Mesothelial cell of epicardium (in vitro differentiated cells): Measurements from ENCODE around the gene USP46. TPM values are rescaled to one million over a fixed set of nuclear protein-coding genes. Genes with fewer than 3 reads are reported as not detected.

Source experiments
- DNase-seq, 2 experiments: peaks; one replicate each; pipeline ENCODE4 v3.0.0; 2021; ENCODE audit warnings: low spot score in 2 of 2; ENCODE audit not compliant: unreplicated experiment in 2 of 2
- H3K27ac Mint-ChIP-seq: 2 replicates; pipeline ENCODE4 v1.8.0; 2021; ENCODE audit warnings: mixed read lengths
- H3K27me3 Mint-ChIP-seq: 2 replicates; pipeline ENCODE4 v1.8.0; 2021; ENCODE audit warnings: low read depth, mixed read lengths
- H3K36me3 Mint-ChIP-seq: 2 replicates; pipeline ENCODE4 v1.8.0; 2021; ENCODE audit warnings: mixed read lengths
- H3K4me1 Mint-ChIP-seq: 2 replicates; pipeline ENCODE4 v1.8.0; 2021; ENCODE audit warnings: mixed read lengths
- H3K4me3 Mint-ChIP-seq: 2 replicates; pipeline ENCODE4 v1.8.0; 2021; ENCODE audit warnings: mild to moderate bottlenecking, moderate library complexity, mixed read lengths
- H3K9me3 Mint-ChIP-seq: 2 replicates; pipeline ENCODE4 v1.8.0; 2021; ENCODE audit warnings: mixed read lengths
- total RNA-seq: library from RNA; stranded (reverse); gene quantifications from 3 replicates; pipeline ENCODE4 v1.2.1, GENCODE V29; 2021
- TF ChIP-seq, protein P1 (sequence below): fragments of 200-600 bp; sonication (generic); IDR thresholded peaks from one replicate; pipeline ENCODE4 v1.5.0; 2021; ENCODE audit warnings: antibody characterized with exemption; ENCODE audit not compliant: unreplicated experiment

USP46 gene
- total RNA-seq, 1 donor from 2014 or later: 39.2 TPM

DNA sequence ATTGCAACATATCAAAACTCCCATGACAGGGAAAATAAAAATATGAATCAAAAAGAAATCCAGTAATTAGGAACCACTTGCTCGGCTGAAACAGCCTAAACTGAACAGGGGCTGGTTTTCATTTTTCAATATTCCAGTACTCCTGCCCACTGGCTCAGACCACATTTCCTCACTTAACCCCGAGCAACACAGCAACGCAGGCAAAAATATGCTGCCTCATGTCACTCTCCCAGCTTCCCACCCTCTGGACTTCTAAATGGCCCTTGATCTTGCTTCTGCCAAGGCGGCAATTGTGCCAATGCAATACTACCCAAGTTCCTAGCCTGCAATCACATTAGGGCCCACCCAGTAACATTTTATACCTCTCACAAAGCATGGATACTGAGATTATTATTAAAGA, 30.6 kb downstream of the USP46 start:
- Mint-ChIP-seq H3K27me3 (no peaks in the 10 kb centered on the region), H3K4me3 (no peak overlapping the region), H3K9me3 (no peaks in the 10 kb centered on the region), H3K4me1 (peaks cover 4% of the 10 kb centered on the region), H3K27ac (no peak overlapping the region), H3K36me3 (peaks cover 27% of the 10 kb centered on the region)
- TF ChIP-seq, protein P1, sequence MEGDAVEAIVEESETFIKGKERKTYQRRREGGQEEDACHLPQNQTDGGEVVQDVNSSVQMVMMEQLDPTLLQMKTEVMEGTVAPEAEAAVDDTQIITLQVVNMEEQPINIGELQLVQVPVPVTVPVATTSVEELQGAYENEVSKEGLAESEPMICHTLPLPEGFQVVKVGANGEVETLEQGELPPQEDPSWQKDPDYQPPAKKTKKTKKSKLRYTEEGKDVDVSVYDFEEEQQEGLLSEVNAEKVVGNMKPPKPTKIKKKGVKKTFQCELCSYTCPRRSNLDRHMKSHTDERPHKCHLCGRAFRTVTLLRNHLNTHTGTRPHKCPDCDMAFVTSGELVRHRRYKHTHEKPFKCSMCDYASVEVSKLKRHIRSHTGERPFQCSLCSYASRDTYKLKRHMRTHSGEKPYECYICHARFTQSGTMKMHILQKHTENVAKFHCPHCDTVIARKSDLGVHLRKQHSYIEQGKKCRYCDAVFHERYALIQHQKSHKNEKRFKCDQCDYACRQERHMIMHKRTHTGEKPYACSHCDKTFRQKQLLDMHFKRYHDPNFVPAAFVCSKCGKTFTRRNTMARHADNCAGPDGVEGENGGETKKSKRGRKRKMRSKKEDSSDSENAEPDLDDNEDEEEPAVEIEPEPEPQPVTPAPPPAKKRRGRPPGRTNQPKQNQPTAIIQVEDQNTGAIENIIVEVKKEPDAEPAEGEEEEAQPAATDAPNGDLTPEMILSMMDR: no peak
- DNase-seq: no peak

- Mint-ChIP-seq H3K27ac (no peak overlapping the region), H3K4me3 (no peak overlapping the region), H3K4me1 (peaks cover under 1% of the 10 kb centered on the region), H3K27me3 (no peaks in the 10 kb centered on the region), H3K36me3 (peaks cover 29% of the 10 kb centered on the region), H3K9me3 (no peaks in the 10 kb centered on the region)
- no peak for DNase-seq
- TF ChIP-seq, protein P1: no peak
Observed at GRCh38 chr4:52627876-52628275, 31.2 kb downstream of the USP46 start.

DNA sequence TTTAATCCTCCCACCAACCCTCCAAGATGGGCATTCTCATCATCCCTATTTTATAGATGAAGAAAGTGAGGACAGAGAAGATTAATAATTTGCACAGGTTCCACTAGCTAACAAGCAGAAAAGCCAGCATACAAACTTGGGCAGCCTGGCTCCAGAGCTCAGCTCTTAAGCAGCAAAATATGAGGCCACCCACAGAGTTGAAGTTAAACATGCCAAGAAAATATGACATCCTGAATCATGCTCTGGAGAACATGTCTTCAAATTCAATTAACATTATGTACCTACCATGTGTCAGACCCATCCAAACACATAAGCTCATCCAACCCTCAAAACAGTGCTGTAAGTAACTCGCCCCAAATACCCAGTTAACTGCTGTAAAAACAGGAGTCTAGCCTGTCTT, 33.9 kb downstream of the USP46 start:
- Mint-ChIP-seq H3K4me3 (no peak overlapping the region), H3K27ac (no peak overlapping the region), H3K4me1 (no peaks in the 10 kb centered on the region), H3K9me3 (no peaks in the 10 kb centered on the region), H3K27me3 (no peaks in the 10 kb centered on the region), H3K36me3 (peaks cover 46% of the 10 kb centered on the region)
- no peak for DNase-seq
- TF ChIP-seq, protein P1: no peak

GRCh38 chr4:52622564-52622963, 36.5 kb downstream of the USP46 start:
- peaks cover 17% of the 10 kb centered on the region for H3K4me1 Mint-ChIP-seq
- H3K4me3 Mint-ChIP-seq: no peak overlapping the region
- TF ChIP-seq, protein P1: no peak
- no peaks in the 10 kb centered on the region for H3K9me3 Mint-ChIP-seq
- peaks cover 42% of the 10 kb centered on the region for H3K36me3 Mint-ChIP-seq
- no peak overlapping the region for H3K27ac Mint-ChIP-seq
- no peaks in the 10 kb centered on the region for H3K27me3 Mint-ChIP-seq
- DNase-seq: no peak

DNA sequence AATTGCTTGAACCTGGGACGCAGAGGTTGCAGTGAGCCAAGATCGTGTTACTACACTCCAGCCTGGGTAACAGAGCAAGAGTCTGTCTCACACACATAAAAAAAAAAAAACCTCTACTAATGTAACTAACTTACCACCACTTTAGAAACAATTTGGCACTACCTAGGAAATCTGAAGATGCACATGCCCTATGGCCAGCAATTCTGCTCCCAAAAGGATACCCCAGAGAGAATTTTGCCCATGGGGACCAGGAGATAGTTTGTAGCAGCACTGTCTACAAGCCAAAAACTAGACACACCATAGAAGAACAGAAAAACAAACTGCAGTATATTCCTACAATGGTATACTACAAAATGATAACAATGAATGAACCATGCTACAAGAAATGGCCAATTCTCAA, 37.5 kb downstream of the USP46 start:
- Mint-ChIP-seq H3K27ac (no peak overlapping the region), H3K27me3 (no peaks in the 10 kb centered on the region), H3K9me3 (no peaks in the 10 kb centered on the region), H3K36me3 (peaks cover 40% of the 10 kb centered on the region), H3K4me3 (no peak overlapping the region), H3K4me1 (peaks cover 21% of the 10 kb centered on the region)
- no peak for DNase-seq
- TF ChIP-seq, protein P1: no peak

DNA sequence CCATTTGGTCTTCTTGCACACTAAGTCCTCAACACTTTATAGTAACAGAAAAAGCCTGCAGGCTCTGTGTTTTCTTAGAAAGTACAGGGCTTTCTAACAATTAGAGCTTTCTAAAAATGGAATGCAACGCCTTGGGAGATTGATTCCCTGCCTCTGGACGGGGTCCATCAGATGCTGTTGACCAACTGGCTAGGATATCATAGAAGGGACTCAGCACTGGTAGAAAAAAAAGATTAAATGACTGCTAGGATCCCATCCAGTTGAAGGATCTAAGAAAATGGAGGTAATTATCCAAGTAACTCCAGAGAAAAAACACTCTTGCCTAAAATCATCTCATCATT, 39.5 kb downstream of the USP46 start:
- Mint-ChIP-seq H3K36me3 (peaks cover 33% of the 10 kb centered on the region), H3K4me1 (peaks cover 29% of the 10 kb centered on the region), H3K27me3 (no peaks in the 10 kb centered on the region), H3K27ac (no peak overlapping the region), H3K9me3 (no peaks in the 10 kb centered on the region), H3K4me3 (no peak overlapping the region)
- TF ChIP-seq, protein P1: no peak
- DNase-seq: no peak
